Stimulated activated CD4-positive, alpha-beta T cell treated with anti-CD3 and anti-CD28 coated beads, TNF-alpha, amount 100 ng/mL, for 1 hour (primary cell): ENCODE results near the gene ZBTB18.
A peak's percentile ranks its signal among the peaks of the same experiment; 100 is the strongest.
"Not testable (repeated sequence)": the region's sequence is repeated elsewhere in the genome, so short reads cannot be mapped to it uniquely, and the experiment has no call there.

Experiments used
- DNase-seq, 3 donors: peaks; one replicate each; pipeline ENCODE4 v3.0.0-alpha.2; 2020; ENCODE audit warnings: low read depth in 3 of 3, low spot score in 1 of 3

Gene ZBTB18

DNA sequence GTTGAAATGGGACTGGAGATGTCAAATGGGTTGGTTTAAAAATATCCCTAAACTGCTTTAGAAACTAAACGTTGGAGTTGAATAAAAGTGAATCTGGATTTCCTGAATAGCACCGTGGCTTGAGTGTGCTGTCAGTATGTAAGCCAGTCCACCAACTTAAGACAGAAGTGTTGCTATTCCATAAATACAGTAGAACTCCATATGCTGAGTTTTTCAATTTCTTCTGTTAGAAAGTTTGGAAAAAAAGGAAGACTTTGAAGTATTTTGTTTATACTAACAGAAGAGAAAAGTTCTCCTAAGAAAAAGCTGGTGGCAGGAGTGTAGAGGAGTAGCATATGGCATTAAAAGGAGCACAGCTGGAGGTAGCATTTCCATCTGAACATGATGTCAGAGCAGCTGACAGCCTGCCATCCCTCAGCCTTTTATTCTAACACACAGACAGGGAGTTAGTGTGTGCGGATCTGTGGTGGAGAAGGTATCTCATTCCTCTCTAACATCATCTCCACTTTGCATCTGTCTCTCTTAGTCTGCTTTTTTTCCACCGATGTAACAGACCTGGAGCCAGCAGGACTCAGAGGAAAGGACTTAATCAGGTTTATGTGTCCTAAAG, at the start of gene ZBTB18:
Gene ZBTB18, plus strand, starts transcription at position 449 of the 610 bp plus-strand sequence. Its CDS starts 149 bp downstream, at position 598.
- DNase-seq, result no peak

DNA sequence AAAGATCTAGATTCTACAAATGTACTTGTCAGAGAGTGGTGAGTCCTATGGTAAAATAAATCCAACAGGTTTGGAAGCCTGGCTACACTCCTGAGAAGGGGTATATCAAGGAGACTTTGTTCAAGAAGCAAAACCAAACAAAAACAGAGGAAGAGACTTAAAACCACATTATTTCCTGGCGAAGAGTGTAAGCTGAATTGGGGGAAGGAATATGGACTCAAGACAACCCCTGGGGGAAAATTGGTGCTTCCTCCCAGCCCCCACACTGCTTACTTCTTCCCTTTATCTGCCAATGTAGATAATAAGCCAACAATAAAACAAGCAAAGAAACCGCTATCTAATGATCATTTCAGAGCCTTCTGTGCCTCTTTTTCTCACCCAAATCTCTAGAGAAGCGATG, 48.4 kb upstream of the ZBTB18 start:
- no peak for DNase-seq

DNA sequence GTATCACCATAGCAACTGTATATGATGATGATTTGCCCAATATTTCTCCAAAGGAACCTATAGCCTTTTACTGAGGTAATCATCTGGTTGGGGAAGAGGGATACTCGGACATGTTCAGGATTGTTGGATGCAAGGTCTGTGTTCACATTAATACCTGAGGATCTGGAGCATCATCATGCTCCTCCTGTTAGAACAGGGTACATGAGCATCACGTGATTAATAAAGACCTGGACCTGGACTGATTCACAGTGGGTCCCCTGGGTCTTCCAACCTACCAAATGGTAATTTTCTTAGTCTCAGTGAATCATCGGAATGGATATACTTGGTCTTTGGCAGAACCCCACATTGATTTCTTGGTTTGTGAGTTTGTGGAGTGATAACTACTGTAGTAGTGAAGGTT, 45.6 kb upstream of the ZBTB18 start:
- no peak for DNase-seq

DNA sequence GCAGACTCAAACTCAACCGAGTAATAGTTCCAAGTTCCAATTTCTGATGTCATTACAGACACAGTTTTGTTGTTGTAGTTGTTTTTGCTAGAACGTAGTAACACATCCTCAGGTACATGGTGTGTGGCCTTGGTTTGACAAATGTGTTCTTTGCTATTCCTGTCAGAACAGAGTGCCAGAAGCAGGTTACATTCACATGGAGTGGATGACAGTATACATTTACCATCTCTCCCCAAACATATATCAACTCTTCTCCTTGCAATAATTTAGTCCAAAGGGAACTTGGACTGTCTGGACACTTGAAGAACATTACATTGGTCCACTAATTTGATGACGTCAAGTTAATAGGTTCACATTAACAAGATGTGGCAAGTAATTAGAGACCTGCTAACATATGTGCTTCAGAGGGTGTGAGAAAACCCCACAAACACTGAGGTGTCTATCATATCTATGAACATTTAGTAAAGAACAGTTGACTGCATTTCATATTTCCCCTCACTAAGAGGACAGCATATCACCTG, 44.6 kb upstream of the ZBTB18 start:
- no peak for DNase-seq

DNA sequence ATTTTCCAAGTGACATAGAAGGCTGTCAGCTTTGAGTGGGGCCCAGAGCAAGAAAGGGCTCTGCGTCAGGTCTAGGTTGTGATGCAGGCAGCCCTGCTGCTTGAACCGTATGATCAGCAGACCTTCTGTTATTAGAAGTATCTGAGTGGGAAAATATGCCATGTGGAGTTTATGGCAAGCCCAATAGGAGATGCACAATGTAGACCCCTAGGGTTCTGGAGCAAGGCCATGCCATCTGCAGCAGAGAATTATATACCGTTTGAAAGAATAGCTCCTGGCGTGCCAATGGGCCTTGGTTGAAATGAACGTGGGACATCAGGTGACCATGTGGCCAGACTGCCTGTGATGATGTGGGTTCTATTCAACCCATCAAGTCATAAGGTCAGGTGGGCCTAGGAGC, 44.1 kb upstream of the ZBTB18 start:
- no peak for DNase-seq

DNA sequence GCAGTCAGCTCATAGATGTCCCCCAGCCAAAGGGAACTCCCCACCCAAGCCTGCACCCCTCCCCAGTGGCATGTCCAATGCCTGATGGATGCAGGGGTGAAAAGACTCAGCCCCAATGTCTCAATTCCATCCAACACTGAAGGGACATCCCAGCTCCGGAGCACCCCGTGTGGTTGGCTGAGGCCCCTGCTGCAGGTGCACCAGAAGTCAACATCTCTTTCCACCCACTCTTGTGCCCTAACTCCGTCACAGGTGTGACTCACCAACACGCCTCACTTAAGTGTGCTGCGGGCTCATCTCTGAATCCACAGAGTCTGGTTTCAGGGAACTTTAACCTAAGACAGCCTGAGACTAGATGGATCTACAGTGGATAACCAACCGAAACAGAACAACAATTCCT, 40.9 kb upstream of the ZBTB18 start:
- peak in 1 of 3 donors; percentile 17 for DNase-seq

DNA sequence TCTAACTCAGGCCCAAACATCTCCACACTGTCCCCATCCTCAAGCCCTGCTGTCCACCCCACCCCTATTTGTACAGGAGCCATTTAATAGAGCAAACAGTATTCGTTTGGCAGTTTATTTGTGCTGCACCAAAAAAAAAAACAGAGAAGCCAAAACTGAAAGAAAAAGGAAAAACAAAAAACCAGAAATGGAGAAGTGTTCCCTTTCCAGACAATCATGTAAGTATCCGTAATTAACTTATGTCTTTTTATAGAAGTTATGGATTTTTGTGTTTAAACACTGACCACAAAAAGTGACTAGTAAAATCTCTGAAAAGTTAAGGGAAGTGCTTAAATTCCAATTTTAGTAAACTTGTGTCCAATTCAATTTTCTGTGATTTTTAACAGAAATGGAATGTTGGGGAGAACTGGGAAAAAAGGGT, 40.4 kb upstream of the ZBTB18 start:
- no peak for DNase-seq

DNA sequence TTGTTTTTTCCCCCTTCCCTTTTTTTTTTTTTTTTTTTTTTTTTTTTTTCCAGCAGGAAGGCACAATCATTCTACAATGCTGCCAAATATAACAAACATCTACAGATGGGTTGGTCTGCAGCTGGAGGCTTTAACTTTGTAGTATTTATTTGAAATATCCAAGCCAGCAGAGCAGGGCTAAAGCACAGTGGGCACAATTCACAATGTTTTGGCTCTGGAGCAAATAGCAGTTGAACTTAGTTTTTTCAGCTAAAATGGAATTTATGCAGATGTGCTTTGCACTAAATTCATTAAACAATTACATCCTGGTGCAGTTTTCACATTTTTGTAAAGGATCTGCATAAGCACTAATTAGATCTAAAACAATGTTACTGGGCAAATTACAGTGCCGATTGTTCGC, 39.8 kb upstream of the ZBTB18 start:
- DNase-seq, result no peak

DNA sequence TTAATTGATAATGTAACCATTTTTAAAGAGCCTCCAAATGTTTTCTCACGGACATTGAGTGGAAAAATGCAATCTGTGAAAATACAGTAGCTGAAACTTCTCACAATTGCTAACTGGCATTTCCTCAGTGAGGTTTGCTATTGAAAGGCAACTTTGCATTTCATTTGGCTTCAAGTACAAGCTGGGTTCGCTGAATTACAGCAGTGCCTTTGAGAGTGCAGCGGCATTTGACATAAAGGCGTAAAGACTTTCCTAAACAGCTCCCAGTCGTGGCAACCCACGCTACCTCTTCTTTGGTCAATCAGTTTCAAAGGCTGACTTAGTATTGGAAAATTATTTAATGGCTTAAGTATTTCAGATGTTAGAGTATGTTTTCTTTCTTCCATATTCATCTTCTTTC, 39.3 kb upstream of the ZBTB18 start:
- no peak for DNase-seq

DNA sequence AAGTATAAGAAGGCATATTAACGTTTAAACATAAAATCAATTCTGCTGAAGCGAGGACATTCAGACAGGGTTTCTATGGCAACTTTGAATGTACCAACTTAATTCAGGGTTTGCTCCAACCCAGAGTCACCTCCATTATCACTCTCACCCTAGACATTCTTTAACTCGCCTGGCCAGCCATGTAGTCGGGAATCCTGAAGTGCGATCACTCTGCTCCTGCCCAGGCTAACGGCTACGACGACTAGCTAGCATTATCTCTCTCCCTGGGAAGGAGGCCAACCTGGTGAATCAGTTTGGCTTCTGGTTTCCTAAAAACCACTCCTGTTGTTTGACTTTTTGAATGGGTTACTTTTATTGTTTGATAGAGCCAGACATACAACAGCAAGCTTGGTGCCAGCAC, 38.9 kb upstream of the ZBTB18 start:
- no peak for DNase-seq

DNA sequence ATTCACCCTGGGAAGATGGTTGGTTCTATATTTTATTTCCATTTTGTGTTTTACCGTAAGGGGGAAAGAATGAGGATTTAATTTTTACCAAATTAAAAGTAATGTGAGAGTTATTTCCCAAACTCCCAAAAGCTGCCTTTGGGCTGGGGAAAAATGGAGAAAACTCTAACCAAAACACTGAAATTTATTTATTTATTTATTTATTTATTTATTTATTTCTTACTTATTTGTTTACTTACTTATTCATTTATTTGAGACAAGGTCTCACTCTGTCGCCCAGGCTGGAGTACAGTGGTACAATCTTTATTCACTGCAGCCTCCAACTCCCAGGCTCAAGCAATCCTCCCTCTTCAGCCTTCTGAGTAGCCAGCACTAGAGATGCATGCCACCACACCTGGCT, 38.0 kb upstream of the ZBTB18 start:
- no peak for DNase-seq

DNA sequence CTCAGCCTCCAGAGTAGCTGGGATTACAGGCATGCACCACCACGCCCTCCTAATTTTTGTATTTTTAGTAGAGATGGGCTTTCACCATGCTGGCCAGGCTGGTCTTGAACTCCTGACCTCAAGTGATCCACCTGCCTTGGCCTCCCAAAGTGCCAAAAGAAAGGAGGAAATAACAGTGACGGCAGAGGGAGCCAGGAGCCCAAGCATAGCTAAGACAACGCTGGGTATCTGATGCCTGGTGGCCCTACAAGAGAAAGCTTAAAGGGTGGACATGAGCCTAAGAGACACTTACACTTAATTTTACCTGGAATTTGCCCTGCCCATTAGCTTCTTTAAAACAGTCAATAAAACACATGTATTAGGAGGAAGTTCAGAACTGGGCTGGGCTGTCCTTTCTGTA, 36.2 kb upstream of the ZBTB18 start:
- DNase-seq, result not testable (repeated sequence)

DNA sequence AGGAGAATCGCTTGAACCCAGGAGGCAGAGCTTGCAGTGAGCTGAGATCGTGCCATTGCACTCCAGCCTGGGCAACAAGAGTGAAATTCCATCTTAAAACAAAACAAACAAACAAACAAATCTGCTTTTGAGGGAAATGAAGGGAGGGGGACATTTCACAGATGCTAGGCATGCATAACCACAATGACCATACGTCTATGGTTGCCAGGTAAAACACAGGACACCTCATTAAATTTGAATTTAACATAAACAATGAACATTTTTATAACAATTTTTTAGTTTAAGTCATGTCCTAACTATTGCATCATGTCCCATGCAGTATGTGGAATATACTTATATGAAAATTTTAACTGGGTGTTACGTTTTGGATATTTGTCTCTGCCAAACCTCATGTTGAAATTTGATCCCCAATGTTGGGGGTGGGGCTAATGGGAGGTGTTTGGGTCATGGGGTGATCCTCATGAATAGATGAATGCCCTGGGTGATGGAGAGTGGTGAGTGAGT, 31.0 kb upstream of the ZBTB18 start:
- no peak for DNase-seq

DNA sequence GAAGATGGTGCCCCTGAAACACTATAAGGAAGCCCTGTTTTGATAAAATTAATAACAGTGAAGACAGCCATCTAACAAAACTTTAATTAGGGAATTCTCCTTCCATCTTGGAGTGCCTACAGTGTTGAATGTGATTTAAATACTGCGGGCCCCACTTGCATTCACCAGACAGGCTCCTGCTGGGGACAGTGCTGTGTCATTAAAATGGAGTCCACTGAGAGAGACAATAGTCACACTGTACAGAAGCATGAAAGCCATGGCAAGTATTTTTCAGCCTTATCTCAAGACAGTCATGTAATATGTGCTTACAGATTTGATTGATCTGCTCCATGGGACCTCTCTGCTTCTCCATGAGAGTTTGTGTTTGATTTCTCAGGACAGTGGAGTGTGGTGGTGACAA, 29.7 kb upstream of the ZBTB18 start:
- DNase-seq, result no peak

DNA sequence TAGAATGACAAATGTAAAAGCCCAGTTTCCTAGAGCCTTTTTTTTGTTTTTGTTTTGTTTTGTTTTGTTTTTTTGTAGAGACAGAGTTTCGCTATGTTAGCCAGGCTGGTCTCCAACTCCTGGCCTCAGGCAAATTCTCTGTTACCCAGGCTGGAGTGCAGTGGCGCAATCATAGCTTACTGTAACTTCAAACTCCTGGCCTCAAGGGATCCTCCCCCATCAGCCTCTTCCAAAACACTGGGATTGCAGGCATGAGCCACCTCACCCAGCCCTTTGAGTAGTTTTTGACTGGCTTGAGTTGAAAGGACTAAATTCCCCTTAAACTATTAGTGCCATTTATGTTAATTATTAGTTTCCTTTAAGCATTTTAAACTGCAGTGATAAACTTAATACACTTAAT, 28.8 kb upstream of the ZBTB18 start:
- DNase-seq, result no peak

DNA sequence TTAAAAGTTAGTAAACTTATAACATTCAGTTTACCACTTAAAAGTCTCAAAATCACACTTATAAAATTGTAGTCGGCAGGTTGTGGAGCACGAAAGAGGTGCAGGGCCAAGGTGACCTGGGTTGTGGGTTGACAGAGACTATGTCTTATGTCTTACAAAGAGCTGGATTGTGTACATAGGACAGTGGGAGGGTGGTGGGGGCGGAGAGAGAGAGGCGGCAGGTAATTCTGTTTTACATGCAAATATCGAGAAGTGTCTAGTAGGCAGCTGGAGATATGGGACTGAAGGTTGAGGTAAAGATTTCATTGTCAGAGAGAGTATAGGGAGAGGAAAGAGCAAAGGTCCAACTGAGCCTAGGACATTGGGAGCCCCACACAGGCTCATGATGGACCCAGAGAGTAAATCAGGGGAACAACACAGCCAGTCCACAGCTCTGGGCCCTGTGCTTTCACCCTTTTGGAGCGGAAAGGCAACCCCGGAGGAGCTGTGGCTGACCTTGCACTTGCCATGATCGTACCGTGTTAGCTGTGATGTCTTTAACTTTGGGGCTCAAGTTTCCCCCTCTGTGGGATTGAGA, 28.1 kb upstream of the ZBTB18 start:
- DNase-seq, result no peak

DNA sequence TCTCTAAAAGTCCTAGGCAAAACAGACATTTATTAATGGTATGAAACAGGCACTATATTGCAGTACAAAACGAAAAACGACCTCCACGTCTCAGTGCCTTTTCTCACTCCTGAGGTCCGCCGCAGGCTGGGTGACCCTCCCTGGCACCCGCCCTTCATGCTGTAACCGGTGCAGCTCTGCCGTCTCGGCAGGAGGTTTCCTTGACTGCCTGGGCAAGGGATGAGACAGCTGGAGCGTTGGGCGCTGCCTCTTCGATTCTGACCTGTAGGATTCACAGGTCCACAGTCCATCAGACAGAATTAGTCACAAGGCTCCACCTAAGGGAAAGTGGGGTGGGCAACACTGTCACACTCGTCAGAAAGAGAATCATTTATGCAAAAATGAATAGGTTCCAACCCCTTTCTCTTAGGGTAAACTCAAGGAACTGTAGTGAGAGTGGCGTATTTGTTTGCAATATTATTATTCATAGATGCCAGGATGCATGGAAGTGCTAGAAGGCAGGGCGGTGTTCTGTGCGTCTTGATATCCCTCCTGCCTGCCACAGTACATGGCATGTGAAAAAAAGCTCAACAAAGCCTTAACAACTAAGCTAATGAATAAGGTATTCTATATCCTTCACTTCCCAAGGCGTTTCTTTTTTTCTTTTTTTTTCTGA, 23.5 kb upstream of the ZBTB18 start:
- DNase-seq, result no peak

DNA sequence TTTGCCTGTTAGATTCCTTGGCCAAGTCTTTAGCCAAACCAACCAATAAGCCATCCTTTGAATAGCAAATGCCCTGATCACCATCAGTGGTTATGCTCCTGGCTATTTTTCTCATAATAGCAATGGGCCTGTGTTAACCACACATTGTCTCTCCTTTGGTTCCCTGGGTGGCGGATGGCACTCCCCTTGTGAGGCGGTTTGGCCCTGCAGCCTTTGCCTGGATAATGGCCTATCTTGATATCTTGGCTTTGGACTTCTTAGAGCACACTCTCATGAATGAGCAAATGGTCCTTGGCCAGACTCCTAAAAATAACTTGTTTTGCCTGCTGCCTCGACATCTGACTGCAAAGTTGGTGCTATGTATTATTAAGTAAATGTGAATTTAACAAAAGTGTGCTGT, 22.4 kb upstream of the ZBTB18 start:
- no peak for DNase-seq

DNA sequence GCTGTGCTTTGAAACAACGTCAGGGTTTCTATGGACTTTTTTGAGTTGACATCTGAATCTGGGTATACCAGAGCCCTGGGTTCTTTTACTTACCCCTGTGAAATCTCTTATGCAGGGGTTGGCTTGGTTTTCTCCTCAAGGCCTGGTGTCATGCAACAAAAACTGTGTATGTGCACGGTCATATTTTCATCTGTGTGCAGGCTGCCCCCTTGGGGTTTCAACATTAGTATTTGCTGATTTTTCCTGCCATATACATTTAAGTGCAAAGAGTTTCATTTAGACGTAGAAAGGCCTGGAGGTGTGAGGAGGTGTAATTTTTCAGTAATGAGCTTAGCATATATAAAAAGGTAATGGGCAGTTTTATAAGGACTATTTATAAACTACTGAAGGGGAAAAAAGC, 22.0 kb upstream of the ZBTB18 start:
- no peak for DNase-seq

DNA sequence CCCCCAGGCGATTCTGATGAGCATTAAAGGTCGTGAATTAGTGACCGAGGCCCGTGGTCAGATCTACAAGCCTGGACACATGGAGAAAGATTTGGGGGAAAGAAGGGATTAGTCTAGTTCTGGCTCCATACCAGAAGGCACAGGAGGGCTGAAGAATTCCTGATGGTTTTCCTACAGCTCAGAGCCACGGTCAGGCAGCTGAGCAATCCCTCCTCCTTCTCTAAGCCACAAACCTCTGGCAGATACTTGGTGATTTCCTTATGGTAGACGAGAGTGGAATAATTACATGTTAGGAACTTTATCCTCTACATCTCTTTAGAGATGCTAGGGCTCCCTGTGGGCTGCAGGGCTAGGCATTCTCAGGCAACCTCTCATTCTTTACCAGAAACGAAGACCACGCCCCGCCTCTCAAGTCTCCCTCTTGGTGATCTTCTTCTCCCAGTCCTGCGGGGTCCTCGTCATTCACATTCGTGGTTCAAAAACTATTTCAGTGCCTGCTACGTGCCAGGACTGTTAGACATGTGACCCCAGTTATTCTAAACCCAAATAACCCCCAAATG, 20.5 kb upstream of the ZBTB18 start:
- DNase-seq, result no peak

DNA sequence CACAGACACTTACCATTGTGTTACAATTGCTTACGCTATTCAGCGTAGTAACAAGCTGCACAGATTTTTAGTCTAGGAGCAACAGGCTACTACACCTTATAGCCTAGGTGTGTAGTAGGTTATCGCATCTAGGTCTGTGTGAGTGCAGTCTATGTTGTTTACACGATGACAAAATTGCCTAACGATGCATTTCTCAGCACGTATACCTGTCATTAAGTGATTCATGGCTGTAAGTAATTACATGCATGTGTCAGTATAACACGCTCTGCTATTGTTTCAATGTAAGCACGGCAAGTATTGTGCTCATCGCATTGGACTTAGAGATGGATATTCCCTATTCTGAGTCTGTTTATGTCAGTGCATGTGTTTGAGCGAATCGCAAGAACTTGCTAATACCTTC, 15.7 kb upstream of the ZBTB18 start:
- no peak for DNase-seq

DNA sequence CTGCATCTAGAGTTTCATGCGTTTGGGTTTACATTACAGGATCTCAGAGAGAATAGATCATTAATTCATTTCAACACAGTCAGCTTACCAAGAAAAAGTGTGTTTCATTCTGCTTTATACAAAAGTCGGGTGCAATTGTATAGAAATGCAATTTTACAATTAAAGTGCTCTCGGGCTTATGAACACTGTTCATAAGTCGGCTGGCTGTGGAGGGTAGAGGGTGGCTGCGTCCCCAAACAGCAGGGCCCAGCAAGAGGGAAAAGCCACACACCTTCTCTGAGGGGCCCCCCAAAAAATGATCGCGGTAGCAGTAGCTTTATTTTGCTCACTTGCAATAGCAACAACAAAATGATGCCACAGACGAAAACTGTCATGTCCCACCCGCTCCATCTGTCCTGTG, 13.8 kb upstream of the ZBTB18 start:
- no peak for DNase-seq
